Measurements from ENCODE around the gene CDH22.

DNA sequence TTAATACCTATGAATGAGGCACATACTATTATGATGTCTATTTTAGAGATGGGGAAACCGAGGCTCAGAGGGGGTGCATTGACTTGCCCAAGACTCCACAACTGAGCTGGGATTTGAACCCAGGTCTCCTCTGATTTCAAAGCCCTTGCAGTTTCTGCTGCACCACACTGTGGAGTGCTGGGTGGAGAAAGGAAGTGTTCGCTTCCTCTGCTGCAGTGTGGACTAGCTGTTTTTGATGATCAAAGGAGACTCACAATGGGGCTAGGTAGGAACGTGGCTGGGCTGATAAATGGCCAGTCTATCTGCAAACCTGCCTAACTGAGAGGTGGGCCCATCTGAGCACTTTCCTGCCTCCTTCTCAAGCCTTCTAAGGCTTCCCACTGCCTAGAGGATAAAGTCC, 102.9 kb downstream of the CDH22 start:
- TF ChIP-seq CTCF (conservative IDR thresholded peaks at IDR 0.05) (no peak), ZFX (IDR thresholded peaks at IDR 0.05) (no peak)

Measured in C4-2B (cell line).